PC-3 (cell line): ENCODE data around the gene HES7.

Experiments
- CTCF ChIP-seq: fragments of 300-600 bp; sonication (generic); conservative IDR thresholded peaks from 2 replicates; pipeline ENCODE4 v1.5.1; 2017; ENCODE audit warnings: antibody characterized with exemption, low read depth, mild to moderate bottlenecking, low read length
- EZH2 ChIP-seq: fragments of 300-600 bp; sonication (generic); IDR thresholded peaks from one replicate; pipeline ENCODE4 v1.6.1; 2017; ENCODE audit warnings: antibody characterized with exemption, mild to moderate bottlenecking, low read length; ENCODE audit not compliant: unreplicated experiment
- EZH2phosphoT487 ChIP-seq: fragments of 300-600 bp; sonication (generic); IDR thresholded peaks from 2 replicates; pipeline ENCODE4 v1.6.1; 2018; ENCODE audit warnings: mild to moderate bottlenecking, antibody characterized with exemption, low read length, borderline replicate concordance

GRCh38 chr17:8121407-8121680 is 2.6 kb downstream of the HES7 start:
- TF ChIP-seq CTCF (no peak), EZH2 (no peak), EZH2phosphoT487 (no peak)
